Adrenal gland (tissue), 5 donors: ENCODE data around the gene DEPDC1B.

Experiments
- POLR2A ChIP-seq, 2 donors: fragments of 450-650 bp; IDR thresholded peaks; one replicate each; pipeline ENCODE4 v1.6.1; 2017; ENCODE audit warnings: antibody characterized with exemption in 2 of 2, mild to moderate bottlenecking in 2 of 2, moderate library complexity in 1 of 2
- TF ChIP-seq, protein P1 (sequence below), 6 experiments: fragments of 450-650 bp in 4 of 6; fragments of 200-600 bp in 2 of 6; sonication (generic) in 1 of 6; IDR thresholded peaks; 1 replicate in 5 of 6; 2 replicates in 1 of 6; pipeline versions ENCODE4 v1.5.1 to v1.8.0; 2016 to 2021; ENCODE audit warnings: antibody characterized with exemption in 6 of 6, mild to moderate bottlenecking in 2 of 6, moderate library complexity in 1 of 6
- donor health status: DM: no; HTN: no; CAD: no.

DNA sequence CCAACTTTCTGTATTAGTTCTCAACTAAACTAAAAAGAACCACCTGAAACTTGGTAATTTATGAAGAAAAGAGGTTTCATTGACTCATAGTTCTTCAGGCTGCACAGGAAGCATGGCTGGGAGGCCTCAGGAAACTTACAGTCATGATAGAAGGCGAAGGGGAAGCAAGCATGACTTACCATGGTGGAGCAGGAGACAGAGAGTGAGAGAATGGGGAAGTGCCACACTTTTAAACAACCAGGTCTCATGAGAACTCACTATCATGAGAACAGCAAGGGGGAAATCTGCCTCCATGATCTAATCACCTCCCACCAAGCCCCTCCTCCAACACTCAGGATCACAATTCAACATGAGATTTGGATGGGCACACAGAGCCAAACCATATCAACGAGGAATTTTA, 123.5 kb downstream of the DEPDC1B start:
- TF ChIP-seq, protein P1, sequence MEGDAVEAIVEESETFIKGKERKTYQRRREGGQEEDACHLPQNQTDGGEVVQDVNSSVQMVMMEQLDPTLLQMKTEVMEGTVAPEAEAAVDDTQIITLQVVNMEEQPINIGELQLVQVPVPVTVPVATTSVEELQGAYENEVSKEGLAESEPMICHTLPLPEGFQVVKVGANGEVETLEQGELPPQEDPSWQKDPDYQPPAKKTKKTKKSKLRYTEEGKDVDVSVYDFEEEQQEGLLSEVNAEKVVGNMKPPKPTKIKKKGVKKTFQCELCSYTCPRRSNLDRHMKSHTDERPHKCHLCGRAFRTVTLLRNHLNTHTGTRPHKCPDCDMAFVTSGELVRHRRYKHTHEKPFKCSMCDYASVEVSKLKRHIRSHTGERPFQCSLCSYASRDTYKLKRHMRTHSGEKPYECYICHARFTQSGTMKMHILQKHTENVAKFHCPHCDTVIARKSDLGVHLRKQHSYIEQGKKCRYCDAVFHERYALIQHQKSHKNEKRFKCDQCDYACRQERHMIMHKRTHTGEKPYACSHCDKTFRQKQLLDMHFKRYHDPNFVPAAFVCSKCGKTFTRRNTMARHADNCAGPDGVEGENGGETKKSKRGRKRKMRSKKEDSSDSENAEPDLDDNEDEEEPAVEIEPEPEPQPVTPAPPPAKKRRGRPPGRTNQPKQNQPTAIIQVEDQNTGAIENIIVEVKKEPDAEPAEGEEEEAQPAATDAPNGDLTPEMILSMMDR (IDR thresholded peaks at IDR 0.05), result no peak
- TF ChIP-seq POLR2A (IDR thresholded peaks at IDR 0.05), result no peak
